Measurements from ENCODE around the gene KCNE1.
"Not testable (repeated sequence)": the region's sequence is repeated elsewhere in the genome, so short reads cannot be mapped to it uniquely, and the experiment has no call there.

Gene KCNE1

GRCh38 chr21:34511787-34512455 lies at the start of gene KCNE1:
KCNE1 (minus strand) TSS chr21:34512210; CDS start chr21:34449634, 62,576 bp downstream.
- TF ChIP-seq CTCF (IDR thresholded peaks at IDR 0.05), result no peak
- no peak for DNase-seq (ENCODE audit: low spot score)
- Histone ChIP-seq H3K4me3 (peak within 1 kb of the TSS; percentile 42), H3K27ac (peak within 1 kb of the TSS; percentile 9 to 84)

- TF ChIP-seq CTCF (IDR thresholded peaks at IDR 0.05), result no peak
- H3K4me3 ChIP-seq, result no peak overlapping the region
- H3K27ac ChIP-seq, result no peak overlapping the region
- no peak for DNase-seq (ENCODE audit: low spot score)
These were observed 49.8 kb upstream of the KCNE1 start for GRCh38 chr21:34561806-34562205.

GRCh38 chr21:34560609-34561008 lies 48.6 kb upstream of the KCNE1 start:
- Histone ChIP-seq H3K4me3 (no peak overlapping the region), H3K27ac (no peak overlapping the region)
- DNase-seq (ENCODE audit: low spot score), result no peak
- TF ChIP-seq CTCF (IDR thresholded peaks at IDR 0.05), result no peak

GRCh38 chr21:34560021-34560420 lies 48.0 kb upstream of the KCNE1 start:
- Histone ChIP-seq H3K4me3 (no peak overlapping the region), H3K27ac (no peak overlapping the region)
- DNase-seq (ENCODE audit: low spot score), result no peak
- no peak for TF ChIP-seq CTCF (IDR thresholded peaks at IDR 0.05)

GRCh38 chr21:34559089-34559631 lies 47.1 kb upstream of the KCNE1 start:
- Histone ChIP-seq H3K27ac (peak overlapping the region in 1 of 2 donors; percentile 7), H3K4me3 (no peak overlapping the region)
- no peak for DNase-seq (ENCODE audit: low spot score)
- TF ChIP-seq CTCF (IDR thresholded peaks at IDR 0.05), result no peak

GRCh38 chr21:34558166-34558565 lies 46.2 kb upstream of the KCNE1 start:
- DNase-seq (ENCODE audit: low spot score), result no peak
- Histone ChIP-seq H3K27ac (no peak overlapping the region), H3K4me3 (no peak overlapping the region)
- no peak for TF ChIP-seq CTCF (IDR thresholded peaks at IDR 0.05)

GRCh38 chr21:34557261-34557660 lies 45.3 kb upstream of the KCNE1 start:
- no peak for DNase-seq (ENCODE audit: low spot score)
- TF ChIP-seq CTCF (IDR thresholded peaks at IDR 0.05), result no peak
- no peak overlapping the region for H3K27ac ChIP-seq
- H3K4me3 ChIP-seq, result no peak overlapping the region

- not testable (repeated sequence) for H3K27ac ChIP-seq; DNase-seq (ENCODE audit: low spot score); H3K4me3 ChIP-seq
These were observed 42.7 kb upstream of the KCNE1 start for GRCh38 chr21:34554670-34555069.

Data from coronary artery (tissue), 2 donors.